Panc1 (cell line): Measurements from ENCODE around the gene C2orf81.

Experiments used
- POLR2AphosphoS5 ChIP-seq: IDR thresholded peaks from 2 replicates; pipeline ENCODE4 v1.6.1; 2012; ENCODE audit warnings: mild to moderate bottlenecking, low read depth, low read length, moderate library complexity
- REST ChIP-seq, 2 experiments: IDR thresholded peaks; 2 replicates each; pipeline ENCODE4 v1.6.1; 2011 to 2012; ENCODE audit warnings: low read depth in 2 of 2, control low read depth in 1 of 2, low read length in 1 of 2, mild to moderate bottlenecking in 1 of 2, moderate library complexity in 1 of 2; ENCODE audit not compliant: insufficient read depth in 1 of 2
- SIN3A ChIP-seq: IDR thresholded peaks from 2 replicates; pipeline ENCODE4 v1.6.1; 2012; ENCODE audit warnings: low read depth, mild to moderate bottlenecking, low read length, moderate library complexity, borderline replicate concordance; ENCODE audit not compliant: insufficient read depth
- TCF7L2 ChIP-seq: IDR thresholded peaks from 2 replicates; pipeline ENCODE4 v1.6.1; 2011; ENCODE audit warnings: mild to moderate bottlenecking, low read depth, low read length, inconsistent platforms
- TF ChIP-seq, protein P1 (sequence below): fragments of 450-650 bp; IDR thresholded peaks from 2 replicates; pipeline ENCODE4 v1.5.1; 2017; ENCODE audit warnings: mild to moderate bottlenecking

GRCh38 chr2:74428675-74429074 is 7.3 kb upstream of the C2orf81 start:
- TF ChIP-seq, protein P1, sequence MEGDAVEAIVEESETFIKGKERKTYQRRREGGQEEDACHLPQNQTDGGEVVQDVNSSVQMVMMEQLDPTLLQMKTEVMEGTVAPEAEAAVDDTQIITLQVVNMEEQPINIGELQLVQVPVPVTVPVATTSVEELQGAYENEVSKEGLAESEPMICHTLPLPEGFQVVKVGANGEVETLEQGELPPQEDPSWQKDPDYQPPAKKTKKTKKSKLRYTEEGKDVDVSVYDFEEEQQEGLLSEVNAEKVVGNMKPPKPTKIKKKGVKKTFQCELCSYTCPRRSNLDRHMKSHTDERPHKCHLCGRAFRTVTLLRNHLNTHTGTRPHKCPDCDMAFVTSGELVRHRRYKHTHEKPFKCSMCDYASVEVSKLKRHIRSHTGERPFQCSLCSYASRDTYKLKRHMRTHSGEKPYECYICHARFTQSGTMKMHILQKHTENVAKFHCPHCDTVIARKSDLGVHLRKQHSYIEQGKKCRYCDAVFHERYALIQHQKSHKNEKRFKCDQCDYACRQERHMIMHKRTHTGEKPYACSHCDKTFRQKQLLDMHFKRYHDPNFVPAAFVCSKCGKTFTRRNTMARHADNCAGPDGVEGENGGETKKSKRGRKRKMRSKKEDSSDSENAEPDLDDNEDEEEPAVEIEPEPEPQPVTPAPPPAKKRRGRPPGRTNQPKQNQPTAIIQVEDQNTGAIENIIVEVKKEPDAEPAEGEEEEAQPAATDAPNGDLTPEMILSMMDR = no peak
- TF ChIP-seq SIN3A = no peak
- TF ChIP-seq REST (IDR thresholded peaks at IDR 0.05; ENCODE audit: insufficient read depth in 1 of 2, low read depth in 2 of 2, low read length in 1 of 2) = no peak
- TF ChIP-seq POLR2AphosphoS5 = no peak
- TF ChIP-seq TCF7L2 = no peak
